GM08714 (cell line): ENCODE data around the gene RUNX2.

Source experiments
- H3K4me3 ChIP-seq: fragments of 200-500 bp; sonication (Bioruptor generic); 2 replicates; pipeline ENCODE4 v1.5.1; 2014; ENCODE audit warnings: mild to moderate bottlenecking, low read length, inconsistent platforms
- ZNF274 ChIP-seq: IDR thresholded peaks from 2 replicates; pipeline ENCODE4 v1.6.1; 2012; ENCODE audit warnings: mild to moderate bottlenecking, low read depth, low read length

RUNX2 gene

GRCh38 chr6:45591306-45591705 lies 263.2 kb downstream of the RUNX2 start:
- no peak for TF ChIP-seq ZNF274
- no peak overlapping the region for H3K4me3 ChIP-seq

- no peak for TF ChIP-seq ZNF274
- no peak overlapping the region for H3K4me3 ChIP-seq
Observed at GRCh38 chr6:45591890-45592289, 263.8 kb downstream of the RUNX2 start.

GRCh38 chr6:45592991-45593390 lies 264.9 kb downstream of the RUNX2 start:
- no peak for TF ChIP-seq ZNF274
- no peak overlapping the region for H3K4me3 ChIP-seq

- TF ChIP-seq ZNF274: no peak
- H3K4me3 ChIP-seq: no peak overlapping the region
Observed at GRCh38 chr6:45595010-45595851, 267.1 kb downstream of the RUNX2 start.

- H3K4me3 ChIP-seq: no peak overlapping the region
- TF ChIP-seq ZNF274: no peak
Observed at GRCh38 chr6:45597424-45597823, 269.3 kb downstream of the RUNX2 start.

GRCh38 chr6:45599053-45599452 lies 270.9 kb downstream of the RUNX2 start:
- TF ChIP-seq ZNF274: no peak
- H3K4me3 ChIP-seq: no peak overlapping the region

GRCh38 chr6:45605971-45606370 lies 277.8 kb downstream of the RUNX2 start:
- TF ChIP-seq ZNF274: no peak
- H3K4me3 ChIP-seq: no peak overlapping the region

- H3K4me3 ChIP-seq: no peak overlapping the region
- no peak for TF ChIP-seq ZNF274
Observed at GRCh38 chr6:45606831-45607400, 278.8 kb downstream of the RUNX2 start.

- no peak overlapping the region for H3K4me3 ChIP-seq
Observed at GRCh38 chr6:45607798-45608197, 279.7 kb downstream of the RUNX2 start.

GRCh38 chr6:45608252-45608913 lies 280.3 kb downstream of the RUNX2 start:
- TF ChIP-seq ZNF274: no peak
- H3K4me3 ChIP-seq: no peak overlapping the region

More at GRCh38 chr6:45607798-45608197, 279.7 kb downstream of the RUNX2 start:
- no peak for TF ChIP-seq ZNF274

- TF ChIP-seq ZNF274: no peak
Observed at GRCh38 chr6:45609141-45609638, 281.1 kb downstream of the RUNX2 start.

GRCh38 chr6:45610374-45610773 lies 282.2 kb downstream of the RUNX2 start:
- H3K4me3 ChIP-seq: no peak overlapping the region
- TF ChIP-seq ZNF274: no peak

More at GRCh38 chr6:45609141-45609638, 281.1 kb downstream of the RUNX2 start:
- H3K4me3 ChIP-seq: no peak overlapping the region

- TF ChIP-seq ZNF274: no peak
- no peak overlapping the region for H3K4me3 ChIP-seq
Observed at GRCh38 chr6:45610832-45611231, 282.7 kb downstream of the RUNX2 start.

GRCh38 chr6:45611491-45611890 lies 283.4 kb downstream of the RUNX2 start:
- no peak overlapping the region for H3K4me3 ChIP-seq
- TF ChIP-seq ZNF274: no peak

GRCh38 chr6:45613656-45614055 lies 285.5 kb downstream of the RUNX2 start:
- no peak overlapping the region for H3K4me3 ChIP-seq
- no peak for TF ChIP-seq ZNF274
